HG02588 (cell line): ENCODE data around the gene FGF4.
"Not testable (repeated sequence)": the region's sequence is repeated elsewhere in the genome, so short reads cannot be mapped to it uniquely, and the experiment has no call there.

Experiments used
- ATAC-seq: cut with Tn5 transposase; IDR thresholded peaks from one replicate; pipeline ENCODE4 v1.9.1; 2021; ENCODE audit warnings: mild to moderate bottlenecking, moderate library complexity; ENCODE audit not compliant: unreplicated experiment

The FGF4 gene

GRCh38 chr11:69774354-69775162 is 583 bp downstream of the FGF4 start:
- no peak for ATAC-seq

DNA sequence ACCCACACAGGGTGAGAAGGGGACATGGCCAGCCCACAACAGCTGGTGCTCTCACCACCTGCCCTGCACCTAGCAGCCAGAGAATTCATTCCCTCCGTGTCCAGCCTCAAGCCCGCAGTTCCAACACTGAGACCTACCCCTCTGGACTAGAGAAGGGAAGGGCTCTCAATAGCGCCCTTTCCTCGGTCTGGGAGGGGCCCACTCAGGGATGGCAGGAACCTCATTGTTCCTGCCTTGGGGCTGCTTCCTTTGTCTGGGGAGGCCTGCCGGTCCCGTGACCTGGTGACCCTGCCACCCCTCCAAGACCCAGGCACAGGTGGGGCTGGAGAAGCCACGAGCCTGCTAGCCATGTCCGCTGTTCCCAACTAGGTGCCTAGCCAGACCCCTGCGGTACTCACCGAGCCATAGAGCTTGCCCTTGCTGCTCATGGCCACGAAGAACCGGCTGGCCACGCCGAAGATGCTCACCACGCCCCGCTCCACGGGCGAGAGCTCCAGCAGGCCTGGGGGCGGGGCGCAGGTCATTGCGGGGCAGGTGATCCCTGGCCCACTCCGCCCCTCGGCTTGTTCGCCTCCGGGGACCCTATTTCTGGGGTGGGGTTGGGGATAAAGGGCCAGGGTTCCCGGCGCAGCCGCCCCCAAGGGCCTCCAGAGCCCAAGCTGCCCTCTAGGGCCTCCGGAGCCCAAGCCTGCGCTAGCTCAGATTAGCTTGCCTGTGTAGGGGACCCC is 1.4 kb downstream of the FGF4 start:
- no peak for ATAC-seq

- ATAC-seq: no peak
Measured at GRCh38 chr11:69771466-69771865, 3.7 kb downstream of the FGF4 start.

DNA sequence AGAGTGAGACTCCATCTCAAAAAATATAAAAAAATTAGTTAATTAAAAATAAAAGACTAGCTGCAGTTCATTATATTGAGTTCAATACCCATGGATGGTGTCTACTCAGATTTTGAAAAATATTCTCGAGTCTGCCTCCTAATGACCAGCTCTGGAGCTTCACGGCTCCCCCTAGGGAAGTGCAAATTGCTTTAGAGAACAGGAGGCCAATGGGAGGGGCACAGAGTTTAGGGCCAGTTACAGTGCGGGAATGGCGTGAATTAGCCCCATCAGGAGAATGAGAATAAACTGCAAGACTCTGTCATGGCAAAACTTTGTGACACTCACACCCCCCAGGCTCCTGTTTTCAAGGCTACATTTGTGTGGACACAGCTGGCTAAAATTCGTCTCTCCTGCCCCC is 4.6 kb downstream of the FGF4 start:
- no peak for ATAC-seq

DNA sequence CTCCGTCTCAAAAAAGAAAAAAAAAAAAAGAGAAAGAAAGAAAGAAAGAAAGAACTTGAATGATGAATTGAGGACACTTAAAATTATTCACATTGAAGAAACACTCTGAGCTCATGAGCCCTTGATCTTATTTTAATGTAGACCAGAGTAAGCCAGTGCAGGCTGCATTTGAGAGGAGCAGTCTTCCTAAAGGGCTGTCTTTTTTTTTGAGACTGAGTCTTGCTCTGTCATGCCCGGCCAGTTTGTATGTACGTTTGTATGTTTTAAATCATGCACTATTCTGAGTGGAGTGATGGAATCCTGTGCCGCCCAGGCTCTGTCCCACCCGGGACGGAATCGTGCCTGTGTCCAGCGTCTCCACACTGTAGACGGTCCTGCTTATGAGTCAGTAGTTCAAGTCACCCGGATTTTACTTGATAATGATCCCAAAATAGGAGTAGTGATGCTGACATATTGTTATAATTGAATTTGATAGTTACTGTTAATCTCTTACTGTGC is 9.6 kb downstream of the FGF4 start:
- no peak for ATAC-seq

- ATAC-seq: not testable (repeated sequence)
Measured at GRCh38 chr11:69764918-69765317, 10.2 kb downstream of the FGF4 start.

DNA sequence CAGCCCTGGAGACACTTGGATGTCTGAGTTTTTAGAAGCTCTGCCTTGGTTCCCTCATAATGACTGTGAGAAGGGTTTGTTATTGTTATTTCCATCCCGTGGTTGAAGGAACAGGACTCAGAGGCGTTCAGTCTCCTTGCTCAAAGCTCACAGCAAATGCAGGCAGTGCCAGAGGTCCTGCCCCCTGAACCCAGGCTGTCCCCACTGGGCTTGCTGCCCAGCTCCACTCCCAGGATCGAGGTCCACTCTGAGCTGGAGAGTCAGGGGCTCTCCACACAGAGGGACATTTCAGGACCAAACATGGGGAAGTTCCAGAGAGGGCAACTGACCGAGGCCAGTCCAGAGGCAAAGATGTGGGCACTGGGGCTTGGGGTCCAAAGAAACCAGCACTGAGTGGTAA is 14.8 kb downstream of the FGF4 start:
- ATAC-seq: no peak

DNA sequence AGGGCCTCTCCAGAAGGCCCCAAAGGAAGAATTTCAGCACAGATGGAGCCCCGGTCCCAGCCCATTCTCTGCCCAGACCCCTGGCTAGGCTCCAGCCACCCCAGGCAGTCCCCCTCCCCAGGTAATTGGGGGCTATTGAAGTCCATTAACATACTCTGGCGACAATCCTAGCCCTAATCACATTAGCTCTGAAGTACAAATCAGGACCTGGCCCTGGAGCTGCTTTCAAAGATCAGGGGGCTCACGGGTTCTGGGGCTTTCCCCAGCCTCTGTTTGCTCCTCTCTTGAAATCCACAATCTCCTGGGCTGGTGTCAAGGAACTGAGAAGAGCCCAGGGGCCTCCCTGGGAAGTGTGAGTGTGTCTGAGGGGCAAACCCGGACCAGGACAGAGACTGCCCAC is 22.3 kb downstream of the FGF4 start:
- no peak for ATAC-seq

DNA sequence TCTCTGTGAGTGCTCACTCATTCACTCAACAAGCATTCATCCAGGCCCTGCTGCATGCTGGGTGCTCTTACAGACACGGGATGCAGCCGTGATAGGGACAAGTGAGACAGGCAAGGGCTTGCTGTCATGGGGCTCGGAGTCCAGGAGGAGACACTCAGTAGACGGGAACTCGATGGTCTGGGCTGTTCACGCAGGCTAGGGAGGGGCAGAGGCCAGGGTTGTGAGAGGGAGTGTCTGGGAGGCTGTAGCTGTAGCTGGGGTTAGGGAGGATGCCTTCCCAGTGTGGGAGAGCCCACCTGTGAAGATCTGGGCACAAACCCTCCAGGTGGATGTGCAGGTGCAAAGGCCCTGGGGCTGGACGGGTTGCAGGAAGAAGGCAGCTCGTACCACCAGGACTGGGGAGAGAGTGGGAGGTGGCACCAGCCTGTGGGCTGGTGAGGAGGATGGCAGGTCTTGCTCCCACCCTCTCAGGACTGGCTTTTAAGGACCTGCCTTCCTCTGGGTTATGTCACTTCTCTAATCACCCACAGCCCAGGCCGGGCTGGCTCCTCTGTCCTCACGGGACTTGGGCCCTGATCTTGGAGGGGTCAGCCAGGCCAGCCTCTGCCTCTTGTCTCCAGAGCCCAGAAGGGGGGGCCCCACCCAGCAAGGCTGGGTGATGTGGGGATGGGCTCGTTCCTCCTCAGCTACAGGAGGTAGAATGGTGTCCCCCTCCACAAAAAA is 24.1 kb downstream of the FGF4 start:
- ATAC-seq: no peak

GRCh38 chr11:69750108-69750850 is 24.9 kb downstream of the FGF4 start:
- ATAC-seq: no peak

DNA sequence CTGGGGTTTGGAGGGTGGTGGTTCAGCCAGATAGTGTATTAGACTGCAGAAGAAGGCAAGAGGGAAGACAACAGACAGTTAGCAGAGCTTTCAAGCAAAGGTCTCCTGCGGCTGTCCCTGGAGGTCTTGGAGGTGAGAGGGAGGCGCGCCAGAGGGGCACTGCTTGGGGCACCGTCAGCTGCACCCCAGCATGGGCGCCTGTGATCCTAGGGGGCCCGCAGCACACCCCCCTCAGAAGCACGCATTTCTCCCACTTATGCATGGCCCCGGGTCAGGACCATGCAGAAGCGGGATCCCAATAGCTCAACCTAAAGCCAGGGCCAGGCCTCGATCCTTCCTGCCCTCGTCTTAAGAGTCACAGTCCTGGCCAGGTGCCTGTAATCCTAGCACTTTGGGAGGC is 26.5 kb downstream of the FGF4 start:
- no peak for ATAC-seq

DNA sequence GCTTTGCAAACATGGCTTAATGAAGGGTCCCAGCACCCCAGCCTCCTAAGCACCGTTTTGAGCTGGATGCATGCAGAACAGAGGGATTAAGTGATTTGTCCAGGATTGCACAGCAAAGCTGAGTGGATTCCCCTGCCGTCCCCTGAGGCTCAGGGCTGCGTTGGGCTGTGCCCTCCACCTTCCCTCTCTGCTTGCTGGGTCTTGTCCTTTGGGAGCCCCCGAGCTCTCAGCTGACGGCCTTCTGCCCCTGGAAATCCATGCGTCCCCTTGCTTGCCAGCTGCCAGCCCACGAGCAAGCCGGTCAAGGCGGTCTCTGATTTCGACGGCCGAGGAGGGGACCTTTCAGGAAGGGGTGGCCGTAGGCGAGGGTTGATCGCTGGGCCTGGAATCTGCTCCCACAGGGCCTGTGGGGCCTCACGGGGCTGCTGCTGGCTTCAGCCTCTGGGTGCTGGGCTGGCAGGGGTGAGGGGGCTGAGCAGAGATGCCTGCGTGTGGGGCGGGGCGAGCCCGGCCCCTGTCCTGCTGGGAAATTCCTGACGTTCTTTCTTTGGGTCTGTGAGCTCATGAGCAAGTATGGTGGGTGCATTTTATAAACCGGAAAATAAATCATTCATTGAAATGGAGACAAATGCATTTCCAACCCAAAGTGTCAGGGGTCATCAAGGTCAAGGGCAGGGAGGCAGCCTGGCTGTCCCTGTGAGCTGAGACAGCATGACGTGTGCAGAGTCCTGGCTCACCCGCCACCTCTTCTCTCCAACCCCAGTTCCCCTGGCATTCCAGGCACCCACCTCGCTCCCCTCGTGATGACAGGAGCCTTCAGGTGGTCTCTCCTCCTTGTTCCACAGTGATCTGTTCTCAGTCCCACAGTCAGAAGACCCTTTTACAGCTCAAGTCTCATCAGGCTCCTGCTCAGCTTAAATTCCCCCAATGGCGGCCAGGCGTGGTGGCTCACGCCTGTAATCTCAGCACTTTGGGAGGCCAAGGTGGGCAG is 28.1 kb downstream of the FGF4 start:
- ATAC-seq: no peak

DNA sequence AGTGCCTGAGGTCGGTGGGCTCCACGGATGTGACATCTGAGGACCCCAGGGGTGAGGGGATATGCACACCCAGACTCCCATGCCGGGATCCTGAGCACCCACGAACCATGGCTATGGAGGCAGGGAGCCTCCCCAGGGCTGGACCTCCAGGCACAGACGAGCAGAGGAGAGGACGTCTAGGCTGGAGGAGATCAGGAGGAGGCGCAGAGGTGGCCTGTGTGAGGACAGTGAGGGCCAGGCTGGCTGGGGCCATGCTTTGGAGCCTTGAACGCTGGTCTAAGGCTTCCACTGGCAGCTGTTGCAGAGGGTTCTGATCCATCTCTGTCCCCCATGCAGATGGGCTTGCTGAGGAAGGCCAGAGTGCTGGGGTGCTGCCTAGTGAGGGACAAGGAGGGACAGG is 29.0 kb downstream of the FGF4 start:
- ATAC-seq: no peak

- no peak for ATAC-seq
Measured at GRCh38 chr11:69745201-69745600, 29.9 kb downstream of the FGF4 start.

GRCh38 chr11:69744435-69744834 is 30.7 kb downstream of the FGF4 start:
- ATAC-seq: no peak

- no peak for ATAC-seq
Measured at GRCh38 chr11:69734841-69735240, 40.3 kb downstream of the FGF4 start.

DNA sequence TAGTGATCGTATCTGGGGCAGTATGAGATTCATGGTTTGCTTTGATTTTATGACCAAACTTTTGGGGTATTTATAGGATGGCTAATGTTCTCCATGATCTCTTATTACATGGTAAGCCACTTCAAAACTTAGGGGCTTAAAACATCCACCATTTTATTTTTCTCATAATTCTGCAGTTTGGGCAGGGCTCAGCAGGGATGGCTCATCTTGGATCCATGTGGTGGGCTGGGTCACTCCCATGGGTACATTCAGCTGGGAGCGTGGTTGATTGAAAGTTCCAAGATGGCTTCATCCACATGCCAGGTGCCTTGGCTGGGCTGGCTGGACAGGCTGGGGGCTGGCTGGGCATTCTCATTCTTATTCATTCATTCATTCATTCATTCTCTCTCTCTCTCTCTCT is 40.8 kb downstream of the FGF4 start:
- no peak for ATAC-seq

DNA sequence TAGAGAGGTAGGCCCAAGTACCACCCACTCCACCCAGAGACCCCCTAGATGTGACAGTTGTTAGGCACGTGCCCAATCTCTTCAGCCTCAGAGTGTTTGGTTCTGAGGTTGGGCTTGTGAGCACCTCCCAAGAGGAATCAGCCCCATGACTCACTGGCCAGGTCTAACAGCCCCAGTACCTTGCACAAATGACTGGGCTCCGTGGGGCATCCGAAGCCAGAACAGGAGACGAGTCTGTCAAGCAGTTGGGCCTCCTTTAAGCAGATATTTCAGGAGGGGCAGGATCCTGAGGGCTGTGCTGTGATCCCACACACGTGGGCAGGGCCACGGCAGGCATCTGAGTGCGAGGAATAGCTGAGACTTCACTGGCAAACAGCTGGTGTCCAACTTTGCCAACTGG is 42.2 kb downstream of the FGF4 start:
- ATAC-seq: no peak

- ATAC-seq: no peak
Measured at GRCh38 chr11:69731110-69731509, 44.0 kb downstream of the FGF4 start.

DNA sequence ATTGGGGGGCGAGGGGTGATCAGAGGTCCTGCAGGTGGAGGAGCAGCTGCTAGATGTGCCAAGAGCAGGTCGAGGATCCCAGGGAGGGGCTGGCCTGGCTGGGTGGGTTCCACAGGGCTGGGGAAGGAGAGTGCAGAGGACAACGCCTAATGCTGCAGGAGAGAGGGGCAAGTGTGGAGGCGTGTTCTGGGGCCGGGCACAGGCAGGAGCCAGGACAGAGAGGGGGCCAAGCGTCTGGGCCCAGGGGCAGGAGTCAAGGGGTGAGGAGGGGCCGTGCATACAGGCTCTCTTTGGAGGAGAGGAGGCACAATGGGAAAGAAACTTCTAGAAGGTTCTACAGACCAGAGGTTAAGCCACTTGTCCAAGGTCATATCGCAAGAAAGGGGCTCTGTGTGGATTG is 44.6 kb downstream of the FGF4 start:
- ATAC-seq: no peak
